ENCODE data around the gene TINCR.

GRCh38 chr19:5512715-5513114 lies 55.0 kb downstream of the TINCR start:
- no peak for TF ChIP-seq POLR2A (IDR thresholded peaks at IDR 0.05; ENCODE audit: insufficient read depth in 1 of 2, low read depth in 2 of 2, low read length in 2 of 2)
- no peak for TF ChIP-seq ZNF660 (CRISPR knock-in tag; IDR thresholded peaks at IDR 0.05; ENCODE audit: borderline replicate concordance, low read depth)
- no peak for TF ChIP-seq MEIS1 (CRISPR knock-in tag; IDR thresholded peaks at IDR 0.05; ENCODE audit: borderline replicate concordance)
- TF ChIP-seq ZNF629 (CRISPR knock-in tag; conservative IDR thresholded peaks at IDR 0.05), result no peak
- TF ChIP-seq E2F1 (CRISPR knock-in tag; IDR thresholded peaks at IDR 0.05), result no peak
- no peak for TF ChIP-seq CTCF (CRISPR knock-in tag; IDR thresholded peaks at IDR 0.05)
- TF ChIP-seq PRMT3 (CRISPR knock-in tag; IDR thresholded peaks at IDR 0.05; ENCODE audit: borderline replicate concordance, low read depth), result no peak

All from HepG2 (cell line).